SK-N-SH treated with all-trans-retinoic acid at 6 μM for 48 hours (cell line): ENCODE data around the gene FRMD4B.

Experiments
- ARNTL ChIP-seq: fragments of 450-650 bp; formaldehyde crosslinking; IDR thresholded peaks from 2 replicates; pipeline ENCODE4 v1.5.0; 2020; ENCODE audit warnings: low read depth, mild to moderate bottlenecking, moderate library complexity, borderline replicate concordance
- ESRRG ChIP-seq: fragments of 250-450 bp; sonication (Bioruptor Pico); IDR thresholded peaks from 2 replicates; pipeline ENCODE4 v1.6.1; 2021; ENCODE audit warnings: mild to moderate bottlenecking
- RARB ChIP-seq: fragments of 250-450 bp; sonication (Bioruptor Pico); IDR thresholded peaks from 2 replicates; pipeline ENCODE4 v1.8.0; 2021; ENCODE audit warnings: mild to moderate bottlenecking, moderate library complexity
- SNAI2 ChIP-seq: fragments of 250-450 bp; sonication (Bioruptor Pico); IDR thresholded peaks from 2 replicates; pipeline ENCODE4 v1.5.0; 2020; ENCODE audit warnings: mild to moderate bottlenecking, moderate library complexity
- TOX ChIP-seq: fragments of 250-450 bp; sonication (Bioruptor Pico); IDR thresholded peaks from 2 replicates; pipeline ENCODE4 v1.8.0; 2021; ENCODE audit warnings: mild to moderate bottlenecking, moderate library complexity, borderline replicate concordance
- ZNF70 ChIP-seq: fragments of 450-650 bp; formaldehyde crosslinking; IDR thresholded peaks from 2 replicates; pipeline ENCODE4 v1.5.0; 2020; ENCODE audit warnings: mild to moderate bottlenecking, moderate library complexity
- TF ChIP-seq, protein P1 (sequence below): fragments of 250-450 bp; sonication (Bioruptor Pico); IDR thresholded peaks from 2 replicates; pipeline ENCODE4 v1.8.0; 2020; ENCODE audit warnings: mild to moderate bottlenecking, moderate library complexity, borderline replicate concordance
- TF ChIP-seq, protein P2 (sequence below): fragments of 250-450 bp; sonication (Bioruptor Pico); IDR thresholded peaks from 2 replicates; pipeline ENCODE4 v1.5.1; 2021; ENCODE audit warnings: mild to moderate bottlenecking, moderate library complexity
- TF ChIP-seq, protein P3 (sequence below): fragments of 250-450 bp; sonication (Bioruptor Pico); IDR thresholded peaks from 2 replicates; pipeline ENCODE4 v1.8.0; 2021; ENCODE audit warnings: low read depth, mild to moderate bottlenecking, moderate library complexity, borderline replicate concordance
- TF ChIP-seq, protein P4 (sequence below): fragments of 250-450 bp; sonication (Bioruptor Pico); IDR thresholded peaks from 2 replicates; pipeline ENCODE4 v1.5.1; 2020; ENCODE audit warnings: low read depth, mild to moderate bottlenecking, moderate library complexity

DNA sequence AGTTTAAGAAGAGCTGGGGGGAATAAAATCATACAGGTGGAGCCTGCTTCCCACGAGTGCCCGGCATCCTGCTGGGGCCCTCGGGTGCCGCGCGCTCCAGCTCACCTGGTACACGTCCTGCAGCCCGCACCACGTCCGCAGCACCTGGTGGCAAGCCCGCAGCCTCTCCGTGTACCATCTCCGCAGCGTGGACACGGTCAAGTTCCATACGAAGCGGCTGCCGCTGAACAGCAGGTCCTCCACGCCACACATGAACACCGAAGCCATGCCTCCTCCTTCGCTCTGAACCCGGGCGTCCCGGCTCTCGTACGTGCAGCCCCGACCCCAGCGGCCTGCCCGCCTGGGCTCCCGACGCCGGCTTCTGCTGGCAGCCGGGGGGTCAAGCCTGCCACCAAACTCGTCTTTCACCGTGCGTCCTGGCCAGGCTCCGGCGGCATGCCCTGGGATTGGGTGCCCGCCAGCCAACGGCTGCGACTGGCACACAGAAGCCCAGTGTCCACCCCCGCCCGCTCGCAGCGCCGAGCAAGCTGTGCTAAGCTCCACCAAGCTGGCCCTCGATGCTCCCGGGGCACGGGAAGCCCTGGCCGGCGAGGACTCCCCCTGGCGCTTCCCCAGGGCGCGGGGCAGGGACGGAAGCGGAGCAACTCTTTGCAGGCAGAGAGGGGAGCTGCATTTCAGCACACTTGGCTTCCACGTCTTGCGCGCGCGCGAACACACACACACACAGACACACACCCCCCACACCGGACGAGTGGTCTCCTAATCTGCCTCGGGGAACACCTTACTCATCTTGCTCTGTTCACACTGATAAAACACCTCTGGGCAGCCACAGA lies at the start of gene FRMD4B:
- TF ChIP-seq, protein P1, sequence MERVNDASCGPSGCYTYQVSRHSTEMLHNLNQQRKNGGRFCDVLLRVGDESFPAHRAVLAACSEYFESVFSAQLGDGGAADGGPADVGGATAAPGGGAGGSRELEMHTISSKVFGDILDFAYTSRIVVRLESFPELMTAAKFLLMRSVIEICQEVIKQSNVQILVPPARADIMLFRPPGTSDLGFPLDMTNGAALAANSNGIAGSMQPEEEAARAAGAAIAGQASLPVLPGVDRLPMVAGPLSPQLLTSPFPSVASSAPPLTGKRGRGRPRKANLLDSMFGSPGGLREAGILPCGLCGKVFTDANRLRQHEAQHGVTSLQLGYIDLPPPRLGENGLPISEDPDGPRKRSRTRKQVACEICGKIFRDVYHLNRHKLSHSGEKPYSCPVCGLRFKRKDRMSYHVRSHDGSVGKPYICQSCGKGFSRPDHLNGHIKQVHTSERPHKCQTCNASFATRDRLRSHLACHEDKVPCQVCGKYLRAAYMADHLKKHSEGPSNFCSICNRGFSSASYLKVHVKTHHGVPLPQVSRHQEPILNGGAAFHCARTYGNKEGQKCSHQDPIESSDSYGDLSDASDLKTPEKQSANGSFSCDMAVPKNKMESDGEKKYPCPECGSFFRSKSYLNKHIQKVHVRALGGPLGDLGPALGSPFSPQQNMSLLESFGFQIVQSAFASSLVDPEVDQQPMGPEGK (CRISPR knock-in tag): no peak
- TF ChIP-seq SNAI2: no peak
- TF ChIP-seq, protein P2, sequence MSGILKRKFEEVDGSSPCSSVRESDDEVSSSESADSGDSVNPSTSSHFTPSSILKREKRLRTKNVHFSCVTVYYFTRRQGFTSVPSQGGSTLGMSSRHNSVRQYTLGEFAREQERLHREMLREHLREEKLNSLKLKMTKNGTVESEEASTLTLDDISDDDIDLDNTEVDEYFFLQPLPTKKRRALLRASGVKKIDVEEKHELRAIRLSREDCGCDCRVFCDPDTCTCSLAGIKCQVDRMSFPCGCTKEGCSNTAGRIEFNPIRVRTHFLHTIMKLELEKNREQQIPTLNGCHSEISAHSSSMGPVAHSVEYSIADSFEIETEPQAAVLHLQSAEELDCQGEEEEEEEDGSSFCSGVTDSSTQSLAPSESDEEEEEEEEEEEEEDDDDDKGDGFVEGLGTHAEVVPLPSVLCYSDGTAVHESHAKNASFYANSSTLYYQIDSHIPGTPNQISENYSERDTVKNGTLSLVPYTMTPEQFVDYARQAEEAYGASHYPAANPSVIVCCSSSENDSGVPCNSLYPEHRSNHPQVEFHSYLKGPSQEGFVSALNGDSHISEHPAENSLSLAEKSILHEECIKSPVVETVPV (CRISPR knock-in tag): no peak
- no peak for TF ChIP-seq RARB
- TF ChIP-seq, protein P3, sequence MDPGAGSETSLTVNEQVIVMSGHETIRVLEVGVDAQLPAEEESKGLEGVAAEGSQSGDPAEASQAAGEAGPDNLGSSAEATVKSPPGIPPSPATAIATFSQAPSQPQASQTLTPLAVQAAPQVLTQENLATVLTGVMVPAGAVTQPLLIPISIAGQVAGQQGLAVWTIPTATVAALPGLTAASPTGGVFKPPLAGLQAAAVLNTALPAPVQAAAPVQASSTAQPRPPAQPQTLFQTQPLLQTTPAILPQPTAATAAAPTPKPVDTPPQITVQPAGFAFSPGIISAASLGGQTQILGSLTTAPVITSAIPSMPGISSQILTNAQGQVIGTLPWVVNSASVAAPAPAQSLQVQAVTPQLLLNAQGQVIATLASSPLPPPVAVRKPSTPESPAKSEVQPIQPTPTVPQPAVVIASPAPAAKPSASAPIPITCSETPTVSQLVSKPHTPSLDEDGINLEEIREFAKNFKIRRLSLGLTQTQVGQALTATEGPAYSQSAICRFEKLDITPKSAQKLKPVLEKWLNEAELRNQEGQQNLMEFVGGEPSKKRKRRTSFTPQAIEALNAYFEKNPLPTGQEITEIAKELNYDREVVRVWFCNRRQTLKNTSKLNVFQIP (CRISPR knock-in tag): no peak
- TF ChIP-seq TOX (CRISPR knock-in tag): no peak
- no peak for TF ChIP-seq ESRRG (CRISPR knock-in tag)
- TF ChIP-seq, protein P4, sequence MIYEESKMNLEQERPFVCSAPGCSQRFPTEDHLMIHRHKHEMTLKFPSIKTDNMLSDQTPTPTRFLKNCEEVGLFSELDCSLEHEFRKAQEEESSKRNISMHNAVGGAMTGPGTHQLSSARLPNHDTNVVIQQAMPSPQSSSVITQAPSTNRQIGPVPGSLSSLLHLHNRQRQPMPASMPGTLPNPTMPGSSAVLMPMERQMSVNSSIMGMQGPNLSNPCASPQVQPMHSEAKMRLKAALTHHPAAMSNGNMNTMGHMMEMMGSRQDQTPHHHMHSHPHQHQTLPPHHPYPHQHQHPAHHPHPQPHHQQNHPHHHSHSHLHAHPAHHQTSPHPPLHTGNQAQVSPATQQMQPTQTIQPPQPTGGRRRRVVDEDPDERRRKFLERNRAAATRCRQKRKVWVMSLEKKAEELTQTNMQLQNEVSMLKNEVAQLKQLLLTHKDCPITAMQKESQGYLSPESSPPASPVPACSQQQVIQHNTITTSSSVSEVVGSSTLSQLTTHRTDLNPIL (CRISPR knock-in tag): no peak
- TF ChIP-seq ZNF70 (CRISPR knock-in tag): no peak
- no peak for TF ChIP-seq ARNTL (CRISPR knock-in tag)
